Posterior vena cava (tissue), 2 donors: ENCODE results near the gene INSRR. TPM values are rescaled to one million over a fixed set of nuclear protein-coding genes. Genes with fewer than 3 reads are reported as not detected.

Experiments used
- DNase-seq: peaks from one replicate; pipeline ENCODE4 v3.0.0-alpha.2; 2020; ENCODE audit warnings: low spot score
- intact Hi-C, 2 donors: fragments of 100-400 bp; cut with DNase I; formaldehyde crosslinking; loops; one replicate each; pipeline versions ENCODE4 v1.14.1 to v1.14.2; 2022 to 2023
- total RNA-seq, 2 donors: library from RNA; stranded (reverse); fragmentation: NEBNext Ultra II Directional; extraction: Animal tissue kit (Norgen Biotek cat#: 25700); gene quantifications; one replicate each; pipeline ENCODE4 v1.2.1, GENCODE V29; 2021
- donor health status: DM: yes; HTN: yes; CAD: no.
- donor health status: DM: yes; HTN: yes; CAD: no.

The INSRR gene
- total RNA-seq, 2 donors from 2014 or later, result 0.19 to 0.23 TPM

DNA sequence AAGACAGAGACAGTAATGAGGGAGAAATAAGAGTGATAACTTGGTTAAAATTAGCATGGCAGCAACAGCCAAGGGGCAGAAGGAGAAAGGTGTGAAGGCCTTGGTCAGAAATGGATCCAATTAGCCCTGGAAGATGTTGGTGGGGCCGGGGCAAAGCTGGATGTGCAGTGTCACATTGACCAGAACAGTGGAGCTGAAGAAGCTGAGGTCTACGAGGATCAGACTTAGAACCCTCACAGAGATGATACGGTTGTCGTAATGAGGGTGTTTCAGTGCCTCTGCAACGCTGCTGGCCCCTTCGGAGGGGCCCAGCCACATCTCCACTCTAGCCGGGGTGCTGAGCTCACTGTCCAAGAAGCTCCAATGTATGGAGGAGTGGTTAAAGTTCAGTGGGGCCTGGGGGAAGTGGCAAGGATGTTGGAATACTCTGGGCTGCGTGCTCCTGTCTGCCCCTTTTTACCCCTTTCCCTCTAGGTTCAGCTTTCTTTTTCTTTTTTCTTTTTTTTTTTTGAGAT lies 56.4 kb downstream of the INSRR start:
- no peak for DNase-seq
- intact Hi-C loops, result no loop called here

DNA sequence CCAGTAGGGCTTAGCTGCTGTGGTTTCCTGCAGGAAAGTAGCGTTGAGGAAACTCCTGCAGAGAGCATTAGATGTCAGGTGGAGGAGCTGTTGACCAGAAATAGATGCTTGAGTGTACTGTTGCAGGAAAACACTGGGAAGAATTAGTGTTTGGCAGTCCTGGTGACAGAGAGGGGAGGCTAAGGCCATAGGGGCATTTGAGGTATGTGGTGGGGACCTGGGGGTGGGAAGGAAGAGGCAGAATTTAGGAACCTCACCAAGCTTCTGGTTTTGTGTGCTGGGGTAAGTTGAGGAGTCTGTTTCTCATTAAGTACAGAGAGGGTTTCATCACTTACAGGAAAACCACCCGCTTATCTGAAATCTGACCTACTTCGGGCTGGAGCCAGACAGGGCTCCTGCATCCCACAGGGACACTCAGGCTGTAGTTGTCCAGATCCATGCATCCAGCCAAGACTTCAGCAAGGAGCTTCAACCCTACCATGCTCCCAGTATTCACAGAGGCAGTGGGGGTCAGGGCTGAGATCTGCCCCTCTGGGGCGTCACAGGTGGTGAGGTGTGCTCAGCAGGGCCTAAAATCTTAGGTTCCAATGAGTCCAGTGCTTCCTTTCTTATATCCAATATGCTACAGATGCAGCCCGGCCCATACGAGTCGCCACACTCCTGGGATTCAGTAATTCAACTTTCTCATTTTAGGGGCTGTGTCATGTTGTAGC lies 57.4 kb downstream of the INSRR start:
- no peak for DNase-seq
- intact Hi-C loops, result no loop called here

DNA sequence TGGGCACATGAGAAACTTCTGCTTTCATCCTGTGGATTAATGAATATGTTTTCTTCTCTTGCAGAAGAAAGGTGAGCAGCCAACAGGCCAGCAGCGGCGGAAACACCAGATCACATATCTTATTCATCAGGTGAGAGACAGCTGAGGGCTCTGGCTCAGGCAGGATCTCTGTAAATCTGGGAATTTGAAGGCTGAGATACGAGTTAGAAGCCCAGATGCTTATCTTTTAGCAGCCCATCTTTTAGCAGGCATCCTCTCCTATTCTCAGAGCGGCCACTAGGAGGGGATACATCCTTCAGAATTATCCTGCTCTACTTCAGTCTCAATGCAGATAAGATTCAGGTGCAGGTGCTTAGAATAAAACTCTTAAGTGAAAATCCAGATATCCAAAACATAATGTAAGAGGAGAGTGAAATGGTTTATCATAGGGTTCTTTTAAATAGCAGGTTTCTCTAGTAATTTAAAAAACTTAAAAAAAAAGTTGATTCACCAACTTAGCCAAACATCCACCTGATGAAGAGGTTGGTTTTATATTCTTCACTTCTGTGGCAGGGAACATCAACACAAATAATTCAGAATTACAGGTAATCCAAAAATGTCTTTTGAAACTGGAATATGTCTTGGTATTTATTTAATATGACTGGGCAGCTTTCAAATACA lies 61.6 kb downstream of the INSRR start:
- intact Hi-C loops, result loop anchor here in 1 of 2 donors (10.0 kb wide), 1 partner anchor 67 kb away; the partner anchor contains the start of gene NTRK1

DNA sequence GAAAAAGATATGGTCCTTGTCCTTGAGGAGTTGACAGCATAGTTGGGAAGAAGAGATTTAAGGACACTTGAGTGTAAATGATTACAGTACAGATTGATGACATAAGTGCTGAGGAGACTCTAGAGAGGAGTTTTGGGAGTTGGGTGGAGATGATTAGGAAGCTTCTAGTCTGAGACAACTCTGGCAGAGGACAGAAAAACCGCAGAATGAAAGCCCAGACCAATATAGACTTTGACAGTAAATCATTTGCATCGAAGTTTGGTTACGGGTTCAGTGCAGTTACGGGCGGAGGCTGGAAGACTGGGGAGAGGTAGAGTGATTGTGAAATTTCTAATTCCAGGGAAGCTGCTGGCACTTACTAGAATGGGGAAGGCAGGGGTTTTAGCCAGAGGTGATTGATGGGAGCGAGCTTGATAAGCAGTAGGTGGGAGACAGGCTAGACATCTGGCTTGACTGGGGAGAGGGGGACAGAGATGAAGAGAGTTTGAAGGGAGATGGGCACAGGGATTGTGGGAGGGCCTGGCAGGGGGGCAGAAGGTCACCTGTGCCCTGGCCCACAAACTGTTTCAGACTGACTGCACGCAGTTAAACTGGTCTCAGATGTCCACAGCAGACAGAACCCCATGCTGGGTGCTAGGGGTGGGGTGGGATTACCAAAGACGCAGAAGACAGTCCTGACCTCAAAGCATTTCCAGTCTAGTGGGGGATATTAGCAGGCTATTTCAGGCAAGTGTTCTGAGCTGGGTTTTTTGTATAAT lies 62.4 kb downstream of the INSRR start:
- intact Hi-C loops, result loop anchor here in 1 of 2 donors (10.0 kb wide), 1 partner anchor 68 kb away; the partner anchor contains the start of gene NTRK1
- DNase-seq, result no peak

More for the DNA sequence above, 61.6 kb downstream of the INSRR start:
- no peak for DNase-seq

DNA sequence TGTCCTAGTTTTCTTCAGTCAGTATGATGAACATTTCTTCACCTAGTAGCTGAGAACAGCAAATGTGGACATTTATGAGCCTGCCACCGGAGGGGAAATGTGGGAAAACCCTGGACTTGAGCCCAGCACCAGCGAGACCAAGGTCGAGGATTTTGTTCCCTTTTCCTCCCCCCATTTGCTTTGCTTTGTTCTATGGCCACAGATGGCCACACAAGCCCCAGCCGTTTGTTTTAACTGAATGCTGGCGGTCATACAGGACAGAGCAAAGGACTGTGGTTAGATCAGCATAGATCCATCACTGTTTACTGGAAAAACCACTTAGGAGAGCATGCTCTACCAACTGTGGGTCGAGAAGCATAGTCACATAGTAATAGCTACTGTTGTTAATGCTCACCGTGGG lies 63.1 kb downstream of the INSRR start:
- intact Hi-C loops, result loop anchor here in 1 of 2 donors (10.0 kb wide), 1 partner anchor 69 kb away; the partner anchor contains the start of gene NTRK1
- no peak for DNase-seq

DNA sequence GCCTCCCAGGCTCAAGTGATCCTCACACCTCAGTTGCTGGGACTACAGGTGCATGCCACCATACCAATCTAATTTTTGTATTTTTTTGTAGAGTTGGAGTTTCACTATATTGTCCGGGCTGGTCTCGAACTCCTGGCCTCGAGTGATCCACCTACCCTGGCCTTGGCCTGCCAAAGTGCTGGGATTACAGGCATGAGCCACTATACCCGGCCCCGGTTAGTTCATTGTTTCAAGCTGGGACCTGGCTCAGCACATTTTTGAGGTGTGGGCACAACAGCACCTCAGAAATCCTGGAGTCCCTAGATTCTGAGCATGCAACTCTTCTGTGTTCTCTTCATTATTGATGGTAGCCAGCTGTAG lies 63.6 kb downstream of the INSRR start:
- intact Hi-C loops, result loop anchor here in 1 of 2 donors (10.0 kb wide), 1 partner anchor 69 kb away; the partner anchor contains the start of gene NTRK1
- DNase-seq, result no peak

DNA sequence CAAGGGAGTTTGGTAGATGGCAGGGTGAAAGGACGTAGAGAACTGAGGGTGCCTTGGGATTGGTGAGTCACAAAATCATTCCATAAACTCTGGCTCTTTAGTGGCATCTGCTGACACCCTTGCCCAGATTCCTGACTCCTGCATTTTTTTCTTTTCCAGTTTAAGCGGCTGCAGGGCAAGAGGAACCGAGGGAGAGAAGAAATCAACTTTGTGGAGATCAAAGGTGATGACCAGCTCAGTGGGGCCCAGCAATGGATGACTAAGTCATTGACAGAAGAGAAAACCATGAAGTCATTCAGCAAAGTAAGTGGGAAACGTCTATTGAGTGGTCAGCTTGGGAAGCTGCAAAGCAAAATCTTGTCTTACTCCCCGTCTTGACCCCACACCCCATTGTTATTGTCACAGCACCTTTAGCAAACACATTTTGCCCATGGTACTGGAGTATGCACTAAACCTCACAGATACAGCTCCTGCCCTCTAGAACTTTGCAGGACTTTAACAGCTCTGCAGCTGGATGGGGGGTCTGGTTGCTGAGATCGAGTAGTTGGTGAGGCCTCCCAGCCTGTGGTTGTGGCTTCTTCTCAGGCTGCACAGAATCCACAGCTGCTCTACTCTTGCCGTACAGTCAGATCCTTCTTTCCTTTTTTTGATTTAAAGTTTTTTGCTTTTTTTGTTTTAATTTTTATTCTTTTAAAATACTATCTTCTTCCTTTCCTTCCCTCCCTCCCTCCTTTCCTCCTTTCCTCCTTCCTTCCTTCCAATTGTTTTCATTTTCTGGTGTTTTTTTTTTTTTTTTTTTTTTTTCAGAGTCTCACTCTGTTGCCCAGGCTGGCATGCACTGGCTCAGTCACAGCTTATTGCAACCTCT lies 64.2 kb downstream of the INSRR start:
- no peak for DNase-seq
- intact Hi-C loops, result loop anchor here in 1 of 2 donors (10.0 kb wide), 1 partner anchor 70 kb away; the partner anchor contains the start of gene NTRK1

Other genes starting within 250 kb of the INSRR start
- gene HAPLN2, start 239.7 kb downstream of the INSRR start, total RNA-seq, result 1 to 10 TPM; 4.4 to 8.7 TPM
- gene BCAN, start 217.0 kb downstream of the INSRR start, total RNA-seq, result under 1 TPM; 0.29 to 0.60 TPM
- 100 to 1,000 TPM in 1 of 2 donors, 10 to 100 TPM in 1; 100.0 to 142 TPM for gene NES, start 181.7 kb downstream of the INSRR start, total RNA-seq
- 10 to 100 TPM in 1 of 2 donors, 1 to 10 TPM in 1; 9.2 to 20.9 TPM for gene CRABP2, start 153.5 kb downstream of the INSRR start, total RNA-seq
- gene METTL25B, start 130.6 kb downstream of the INSRR start, total RNA-seq, result 10 to 100 TPM; 19.6 to 21.6 TPM
- 10 to 100 TPM; 17.3 to 20.3 TPM for gene ISG20L2, start 130.4 kb downstream of the INSRR start, total RNA-seq
- gene MRPL24, start 118.0 kb downstream of the INSRR start, total RNA-seq, result 10 to 100 TPM; 60.5 to 63.7 TPM
- gene HDGF, start 107.4 kb downstream of the INSRR start, total RNA-seq, result 100 to 1,000 TPM; 101 to 126 TPM
- 10 to 100 TPM; 44.3 to 48.6 TPM for gene PRCC, start 91.6 kb downstream of the INSRR start, total RNA-seq
- 1 to 10 TPM; 3.2 to 3.4 TPM for gene SH2D2A, start 42.3 kb downstream of the INSRR start, total RNA-seq
- gene NTRK1, start 1.7 kb upstream of the INSRR start, total RNA-seq, result 1 to 10 TPM; 3.5 to 3.9 TPM
- 10 to 100 TPM; 14.5 to 14.6 TPM for gene PEAR1, start 34.6 kb upstream of the INSRR start, total RNA-seq
- not detected for gene LRRC71, start 61.5 kb upstream of the INSRR start, total RNA-seq
- gene ARHGEF11, start 186.6 kb upstream of the INSRR start, total RNA-seq, result 10 to 100 TPM; 28.8 to 32.2 TPM
- not detected for gene ETV3L, start 240.7 kb upstream of the INSRR start, total RNA-seq